Measurements from ENCODE around the gene CHRM2. TPM values are rescaled to one million over a fixed set of nuclear protein-coding genes. Genes with fewer than 3 reads are reported as not detected.
A peak's percentile ranks its signal among the peaks of the same experiment; 100 is the strongest.
"Not testable (repeated sequence)": the region's sequence is repeated elsewhere in the genome, so short reads cannot be mapped to it uniquely, and the experiment has no call there.

The CHRM2 gene
- total RNA-seq (2012; rRNA removed) (144 and 184 TPM in 2 replicates), polyA plus RNA-seq (2012; rRNA removed) (77.9 and 79.3 TPM in 2 replicates), Bru-seq, nascent RNA (percentile 99 among the genes with signal in this experiment), BruChase-seq, experiment 1, labeled RNA remaining after a 6-hour chase (percentile 94 among the genes with signal in this experiment), BruChase-seq, experiment 2, labeled RNA remaining after a 2-hour chase (percentile 99 among the genes with signal in this experiment)
- polyA plus RNA-seq (2012; cell fraction: cytosol; rRNA removed), result 30.1 and 41.1 TPM in 2 replicates
- 75.4 and 103 TPM in 2 replicates for polyA plus RNA-seq (2012; cell fraction: nucleus; rRNA removed; ENCODE audit: low replicate concordance)
- long read RNA-seq, full-length matches to known transcripts, result 8 of 60 reads
- long read RNA-seq, partial matches to known transcripts, result 32 of 60 reads
- long read RNA-seq, other reads (novel, unspliced or antisense), result 20 of 60 reads

DNA sequence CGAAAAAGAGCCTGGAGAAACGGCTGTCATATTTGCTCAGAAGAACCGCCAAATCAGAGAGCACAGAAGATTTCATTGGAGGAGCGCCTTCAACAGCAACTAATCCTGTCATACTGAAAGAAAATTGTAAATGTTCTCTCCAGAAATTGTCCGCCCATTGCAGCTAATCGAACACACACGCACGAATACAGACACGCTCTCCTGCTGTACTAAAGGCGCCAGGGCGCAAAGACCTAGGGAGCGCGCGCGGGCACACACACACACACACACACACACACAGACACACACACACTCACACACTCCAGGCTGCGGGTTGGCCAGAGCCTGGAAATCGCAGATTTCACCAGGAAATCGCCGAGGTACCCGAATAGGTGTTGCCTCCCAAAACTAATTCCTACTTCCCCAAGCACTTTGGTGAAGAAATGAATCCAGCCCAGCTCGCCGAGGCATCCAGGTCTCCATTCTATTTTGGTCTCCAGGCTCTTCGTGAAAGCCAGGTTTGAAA, at the start of gene CHRM2:
TSS of gene CHRM2 (plus strand) at position 157 of the 505 bp plus-strand sequence. CDS start 146,214 bp downstream, outside the sequence.
- Histone ChIP-seq H3K27ac (ENCODE audit: insufficient read depth, low read length) (peak within 1 kb of the TSS; percentile 88), H2AFZ (replicated peaks; ENCODE audit: low read length, poor library complexity) (peak within 1 kb of the TSS; percentile 86), H3K79me1 (ENCODE audit: low read depth in 1 of 2, low read length in 2 of 2) (peaks cover 6 to 24% of the 10 kb centered on the region in 2 experiments; a peak in 3 of 4 replicates), H2BK15ac (ENCODE audit: low read depth, low read length) (peak within 1 kb of the TSS; percentile 65; the same call in 1 of the 3 replicates), H3K4me3 (ENCODE audit: insufficient read depth, low read depth, low read length) (peak within 1 kb of the TSS; percentile 95), H3K9me3 (ENCODE audit: control insufficient read depth, insufficient read depth, low read length) (no peaks in the 10 kb centered on the region), H4K20me1 (ENCODE audit: insufficient read depth, low read length) (peaks cover 6% of the 10 kb centered on the region; the same call in 1 of the 2 replicates), H3K4me1 (ENCODE audit: control insufficient read depth, insufficient read depth, low read length) (peaks cover 10% of the 10 kb centered on the region), H4K8ac (ENCODE audit: low read depth in 2 of 2, low read length in 2 of 2) (peak within 1 kb of the TSS; percentile 75 to 92), H2AK5ac (ENCODE audit: low read depth, low read length) (peak within 1 kb of the TSS; percentile 91), H3K27me3 (ENCODE audit: control insufficient read depth, insufficient read depth, low read length) (no peaks in the 10 kb centered on the region), H3K4ac (ENCODE audit: low read depth, low read length) (peak within 1 kb of the TSS; percentile 97), H3K36me3 (ENCODE audit: control insufficient read depth, insufficient read depth, low read length) (peaks cover 25% of the 10 kb centered on the region), H3K18ac (ENCODE audit: low read depth, low read length) (peak within 1 kb of the TSS; percentile 95), H3K23ac (ENCODE audit: low read depth, low read length) (peak within 1 kb of the TSS; percentile 100), H3K56ac (ENCODE audit: extremely low read depth, insufficient read depth, low read length) (peak within 1 kb of the TSS; percentile 98), H2BK20ac (ENCODE audit: low read depth, low read length) (peak within 1 kb of the TSS; percentile 53), H2AK9ac (replicated peaks; ENCODE audit: low read depth, low read length, poor library complexity) (peak within 1 kb of the TSS; percentile 95), H4K91ac (ENCODE audit: insufficient read depth, low read depth, low read length) (peak within 1 kb of the TSS; percentile 98), H2BK120ac (ENCODE audit: low read depth, low read length) (peak within 1 kb of the TSS; percentile 94), H4K5ac (ENCODE audit: low read depth, low read length) (peak within 1 kb of the TSS; percentile 61), H3K4me2 (ENCODE audit: low read depth, low read length) (peak within 1 kb of the TSS; percentile 93), H3K9me1 (ENCODE audit: insufficient read depth, low read length) (peaks cover 3% of the 10 kb centered on the region; the same call in 1 of the 2 replicates), H3K9ac (ENCODE audit: low read depth, low read length) (peak within 1 kb of the TSS; percentile 98), H3K14ac (replicated peaks; ENCODE audit: low read depth, low read length) (peak within 1 kb of the TSS; percentile 99), H2BK5ac (ENCODE audit: low read depth, low read length, poor library complexity, severe bottlenecking) (peak within 1 kb of the TSS; percentile 97)
- peak; percentile 90 for DNase-seq
- intact Hi-C loops (cut with micrococcal nuclease), result loop anchor here (2.0 to 10.0 kb wide), 3 partner anchors 214 to 724 kb away; no protein-coding TSS in a partner anchor
- dilution Hi-C loops (cut with HindIII; ENCODE audit: low sequenced_read_pairs, unreplicated experiment), result no loop called here
- ChIA-PET POLR2A (ENCODE audit: unreplicated experiment) (no interaction called here), CTCF (interaction anchor here (0.5 kb wide), 1 partner anchor 23 kb away, joined by 3 read pairs; no protein-coding TSS in a partner anchor)
- 0% methylated on average over 4 of the region's 23 CpGs; no CpG with 5 or more reads in 1 of the 2 experiments for WGBS, 2 experiments (ENCODE audit: extremely low coverage in 2 of 2, insufficient read length in 1 of 2)
- BruUV-seq (replicated peaks), result no TSS peak
- in situ Hi-C loops (cut with MboI; ENCODE audit: low sequenced_read_pairs), result no loop called here
- TF ChIP-seq MAFK (IDR thresholded peaks at IDR 0.05; ENCODE audit: low read depth, low read length), result no peak
- TF ChIP-seq MXI1 (IDR thresholded peaks at IDR 0.05; ENCODE audit: borderline replicate concordance, low read depth, low read length), result peak; percentile 56; the same call in 1 of the 2 replicates
- peak; percentile 56 for ATAC-seq (ENCODE audit: low read depth)

DNA sequence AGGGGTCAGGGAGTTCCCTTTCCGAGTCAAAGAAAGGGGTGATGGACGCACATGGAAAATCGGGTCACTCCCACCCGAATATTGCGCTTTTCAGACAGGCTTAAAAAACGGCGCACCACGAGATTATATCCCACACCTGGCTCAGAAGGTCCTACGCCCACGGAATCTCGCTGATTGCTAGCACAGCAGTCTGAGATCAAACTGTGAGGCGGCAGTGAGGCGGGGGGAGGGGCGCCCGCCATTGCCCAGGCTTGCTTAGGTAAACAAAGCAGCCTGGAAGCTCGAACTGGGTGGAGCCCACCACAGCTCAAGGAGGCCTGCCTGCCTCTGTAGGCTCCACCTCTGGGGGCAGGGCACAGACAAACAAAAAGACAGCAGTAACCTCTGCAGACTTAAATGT, 37.1 kb upstream of the CHRM2 start:
- ATAC-seq (ENCODE audit: low read depth); H3K9ac ChIP-seq (ENCODE audit: low read depth, low read length); H3K18ac ChIP-seq (ENCODE audit: low read depth, low read length); H2AK5ac ChIP-seq (ENCODE audit: low read depth, low read length); H3K23ac ChIP-seq (ENCODE audit: low read depth, low read length); H2BK20ac ChIP-seq (ENCODE audit: low read depth, low read length); BruUV-seq (replicated peaks); H4K20me1 ChIP-seq (ENCODE audit: insufficient read depth, low read length); CTCF ChIA-PET; H3K9me3 ChIP-seq (ENCODE audit: control insufficient read depth, insufficient read depth, low read length); H2BK5ac ChIP-seq (ENCODE audit: low read depth, low read length, poor library complexity, severe bottlenecking); in situ Hi-C loops (cut with MboI; ENCODE audit: low sequenced_read_pairs); DNase-seq; H3K4me2 ChIP-seq (ENCODE audit: low read depth, low read length); H3K4ac ChIP-seq (ENCODE audit: low read depth, low read length); H2BK120ac ChIP-seq (ENCODE audit: low read depth, low read length); H3K27ac ChIP-seq (ENCODE audit: insufficient read depth, low read length); POLR2A ChIA-PET (ENCODE audit: unreplicated experiment); H3K56ac ChIP-seq (ENCODE audit: extremely low read depth, insufficient read depth, low read length); H2BK15ac ChIP-seq (ENCODE audit: low read depth, low read length); H3K4me1 ChIP-seq (ENCODE audit: control insufficient read depth, insufficient read depth, low read length); H3K9me1 ChIP-seq (ENCODE audit: insufficient read depth, low read length); dilution Hi-C loops (cut with HindIII; ENCODE audit: low sequenced_read_pairs, unreplicated experiment); H3K14ac ChIP-seq (replicated peaks; ENCODE audit: low read depth, low read length); H4K8ac ChIP-seq (ENCODE audit: low read depth in 2 of 2, low read length in 2 of 2); intact Hi-C loops (cut with micrococcal nuclease); H4K91ac ChIP-seq (ENCODE audit: insufficient read depth, low read depth, low read length); H4K5ac ChIP-seq (ENCODE audit: low read depth, low read length); H3K36me3 ChIP-seq (ENCODE audit: control insufficient read depth, insufficient read depth, low read length); H3K79me1 ChIP-seq (ENCODE audit: low read depth in 1 of 2, low read length in 2 of 2); H3K27me3 ChIP-seq (ENCODE audit: control insufficient read depth, insufficient read depth, low read length); H2AFZ ChIP-seq (replicated peaks; ENCODE audit: low read length, poor library complexity); H2AK9ac ChIP-seq (replicated peaks; ENCODE audit: low read depth, low read length, poor library complexity); H3K4me3 ChIP-seq (ENCODE audit: insufficient read depth, low read depth, low read length): not testable (repeated sequence)
- WGBS, 2 experiments (ENCODE audit: extremely low coverage in 2 of 2, insufficient read length in 1 of 2), result 100% methylated on average over 2 of the region's 16 CpGs; no CpG with 5 or more reads in 1 of the 2 experiments
